Measurements from ENCODE around the gene TBP. TPM values are rescaled to one million over a fixed set of nuclear protein-coding genes. Genes with fewer than 3 reads are reported as not detected.

The TBP gene
- total and polyA plus RNA-seq, 11 donors = 6.5 to 19.1 (median 8.8) TPM

DNA sequence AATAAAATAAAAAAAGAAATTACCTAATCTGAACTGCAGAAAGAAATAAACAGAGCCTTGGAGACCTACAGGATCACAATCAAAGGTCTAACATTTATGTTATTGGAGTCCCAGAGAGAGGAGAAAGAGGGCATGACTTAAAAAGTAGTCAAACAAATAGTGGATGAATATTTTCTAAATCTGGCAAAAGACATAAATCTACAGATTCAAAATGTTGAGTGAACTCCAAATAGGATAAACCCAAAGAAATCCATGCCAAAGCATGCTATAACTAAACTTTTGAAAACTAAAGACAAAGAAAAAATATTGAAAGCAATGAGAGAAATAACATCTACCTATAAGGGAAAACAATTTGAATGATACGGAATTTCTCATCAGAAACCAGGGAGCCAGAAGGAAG is 39.3 kb upstream of the TBP start:
- WGBS, 4 donors = 90 to 97% (median 92%) methylated on average over 1 of the region's 1 CpG
- DNase-seq (no peak), ATAC-seq (no peak)
- TF ChIP-seq, protein P1, sequence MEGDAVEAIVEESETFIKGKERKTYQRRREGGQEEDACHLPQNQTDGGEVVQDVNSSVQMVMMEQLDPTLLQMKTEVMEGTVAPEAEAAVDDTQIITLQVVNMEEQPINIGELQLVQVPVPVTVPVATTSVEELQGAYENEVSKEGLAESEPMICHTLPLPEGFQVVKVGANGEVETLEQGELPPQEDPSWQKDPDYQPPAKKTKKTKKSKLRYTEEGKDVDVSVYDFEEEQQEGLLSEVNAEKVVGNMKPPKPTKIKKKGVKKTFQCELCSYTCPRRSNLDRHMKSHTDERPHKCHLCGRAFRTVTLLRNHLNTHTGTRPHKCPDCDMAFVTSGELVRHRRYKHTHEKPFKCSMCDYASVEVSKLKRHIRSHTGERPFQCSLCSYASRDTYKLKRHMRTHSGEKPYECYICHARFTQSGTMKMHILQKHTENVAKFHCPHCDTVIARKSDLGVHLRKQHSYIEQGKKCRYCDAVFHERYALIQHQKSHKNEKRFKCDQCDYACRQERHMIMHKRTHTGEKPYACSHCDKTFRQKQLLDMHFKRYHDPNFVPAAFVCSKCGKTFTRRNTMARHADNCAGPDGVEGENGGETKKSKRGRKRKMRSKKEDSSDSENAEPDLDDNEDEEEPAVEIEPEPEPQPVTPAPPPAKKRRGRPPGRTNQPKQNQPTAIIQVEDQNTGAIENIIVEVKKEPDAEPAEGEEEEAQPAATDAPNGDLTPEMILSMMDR (IDR thresholded peaks at IDR 0.05) = no peak
- no peak for TF ChIP-seq POLR2A (IDR thresholded peaks at IDR 0.05)
- H3K27ac ChIP-seq = no peak overlapping the region
- intact Hi-C loops (cut with DNase I) = loop anchor here in 4 of 10 donors (5.0 to 10.0 kb wide), 4 partner anchors 550 to 683 kb away; no protein-coding TSS in a partner anchor
- no peaks in the 10 kb centered on the region for H3K4me1 ChIP-seq
- no peak overlapping the region for H3K4me3 ChIP-seq
- H3K36me3 ChIP-seq = no peaks in the 10 kb centered on the region
- H3K27me3 ChIP-seq = no peaks in the 10 kb centered on the region
- peaks cover 0 to 10% (median 0%) of the 10 kb centered on the region in 12 donors for H3K9me3 ChIP-seq

DNA sequence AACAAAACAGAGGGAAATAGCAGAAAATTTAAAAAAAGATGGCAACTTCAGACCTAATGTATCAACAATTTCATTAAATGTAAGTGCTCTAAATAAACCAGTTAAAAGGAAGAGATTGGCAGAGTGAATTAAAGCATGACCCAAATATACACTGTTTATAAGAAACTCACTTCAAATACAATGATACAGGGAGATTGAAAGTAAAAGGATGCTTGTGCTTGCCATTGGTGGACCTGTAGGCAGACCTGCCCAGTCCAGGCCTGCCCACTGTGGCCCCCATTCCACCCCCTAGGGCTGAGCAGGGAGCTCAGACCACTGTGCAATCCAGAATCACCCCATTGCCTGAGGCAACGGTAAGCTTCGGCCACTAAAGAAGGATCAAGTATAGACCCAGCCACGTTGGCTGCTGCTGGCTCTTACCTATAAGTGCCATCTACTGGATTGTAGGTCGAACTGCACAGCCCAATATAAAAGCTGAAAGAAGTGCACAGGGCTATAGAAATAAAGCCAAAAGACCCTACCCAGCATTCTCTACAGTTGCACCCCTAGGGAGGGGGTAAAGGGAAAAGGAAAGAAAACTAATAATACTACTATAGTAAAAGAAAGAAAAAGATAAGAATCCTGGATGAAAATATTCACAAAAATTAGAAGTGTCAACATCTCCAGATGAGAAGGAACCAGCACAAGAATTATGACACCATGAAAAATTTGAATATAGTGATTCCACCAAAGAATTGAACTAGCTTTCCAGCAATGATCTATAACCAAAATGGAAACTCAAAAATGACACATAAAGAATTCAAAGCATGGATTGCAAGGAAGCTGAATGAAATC is 37.2 kb upstream of the TBP start:
- peak in 3 of 5 donors; percentile 22 to 55 (median 41) for DNase-seq
- intact Hi-C loops (cut with DNase I) = loop anchor here in 5 of 10 donors (1.0 to 10.0 kb wide), 5 partner anchors 552 to 686 kb away; no protein-coding TSS in a partner anchor
- ATAC-seq = peak in 3 of 4 donors; percentile 73 to 85 (median 74)

DNA sequence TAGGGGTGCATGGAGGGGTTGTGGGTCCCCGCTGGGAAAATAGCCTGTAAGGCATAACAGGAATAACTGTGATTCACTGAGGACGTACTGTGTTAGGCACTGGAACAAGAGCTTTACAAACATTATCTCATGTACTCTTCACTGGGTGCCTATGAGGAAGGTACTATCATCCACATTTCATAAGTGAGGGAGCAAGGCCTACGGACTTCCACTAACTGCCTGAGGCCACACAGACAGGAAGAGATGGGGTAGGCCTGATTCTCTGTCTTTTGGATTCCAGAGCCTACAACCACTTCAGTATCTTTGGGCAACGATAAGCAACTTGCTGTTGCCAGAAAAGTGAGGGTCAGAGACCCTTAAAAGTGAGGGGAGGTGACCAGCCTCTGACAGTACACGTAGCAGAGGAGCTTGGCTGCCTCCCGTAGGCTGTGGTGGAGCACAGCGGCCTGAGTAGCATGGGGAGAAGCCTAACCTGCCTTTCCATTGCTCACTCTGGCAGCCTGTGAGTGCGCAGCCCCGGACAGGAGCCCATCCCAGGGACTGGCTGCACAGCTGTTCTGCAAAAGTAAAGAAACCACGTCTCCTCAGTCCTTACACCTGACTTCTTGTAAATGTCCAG is 31.5 kb upstream of the TBP start:
- H3K27me3 ChIP-seq = no peaks in the 10 kb centered on the region
- H3K4me3 ChIP-seq = no peak overlapping the region
- peak in 2 of 5 donors; percentile 24 to 38 for DNase-seq
- 71 to 79% (median 74%) methylated on average over 10 of the region's 10 CpGs for WGBS, 4 donors
- H3K9me3 ChIP-seq = no peaks in the 10 kb centered on the region
- H3K36me3 ChIP-seq = no peaks in the 10 kb centered on the region
- peaks cover 0 to 28% (median 21%) of the 10 kb centered on the region in 12 donors for H3K4me1 ChIP-seq
- no peak for TF ChIP-seq POLR2A (IDR thresholded peaks at IDR 0.05)
- TF ChIP-seq, protein P1 (IDR thresholded peaks at IDR 0.05) = peak in 4 of 12 donors; percentile 5 to 37 (median 29)
- H3K27ac ChIP-seq = peak overlapping the region in 11 of 12 donors; percentile 2 to 88 (median 73)
- intact Hi-C loops (cut with DNase I) = loop anchor here in 8 of 10 donors (5.0 to 10.0 kb wide), 9 partner anchors 208 to 1568 kb away; partner anchors contain the start of genes FAM120B (in 4 of the 8) and DLL1 (in 3 of the 8)
- peak in 3 of 4 donors; percentile 48 to 56 (median 51) for ATAC-seq

More for the DNA sequence above, 37.2 kb upstream of the TBP start:
- H3K4me3 ChIP-seq = no peak overlapping the region
- no peaks in the 10 kb centered on the region for H3K36me3 ChIP-seq
- peaks cover 0 to under 1% (median 0%) of the 10 kb centered on the region in 12 donors for H3K4me1 ChIP-seq
- no peaks in the 10 kb centered on the region for H3K27me3 ChIP-seq
- WGBS, 4 donors = 0 to 11% (median 4%) methylated on average over 4 of the region's 4 CpGs
- no peak overlapping the region for H3K27ac ChIP-seq
- peaks cover 0 to 10% (median 0%) of the 10 kb centered on the region in 12 donors for H3K9me3 ChIP-seq
- TF ChIP-seq POLR2A (IDR thresholded peaks at IDR 0.05) = no peak
- TF ChIP-seq, protein P1 (IDR thresholded peaks at IDR 0.05) = peak; percentile 55 to 77 (median 68)

Data from heart left ventricle (tissue), 16 donors.